GM10847 (cell line): ENCODE measurements around the gene SLC6A11.

Experiments
- POLR2A ChIP-seq: IDR thresholded peaks from 2 replicates; pipeline ENCODE4 v1.6.1; 2011; ENCODE audit not compliant: insufficient read length; ENCODE audit errors: extremely low read depth

SLC6A11 gene

DNA sequence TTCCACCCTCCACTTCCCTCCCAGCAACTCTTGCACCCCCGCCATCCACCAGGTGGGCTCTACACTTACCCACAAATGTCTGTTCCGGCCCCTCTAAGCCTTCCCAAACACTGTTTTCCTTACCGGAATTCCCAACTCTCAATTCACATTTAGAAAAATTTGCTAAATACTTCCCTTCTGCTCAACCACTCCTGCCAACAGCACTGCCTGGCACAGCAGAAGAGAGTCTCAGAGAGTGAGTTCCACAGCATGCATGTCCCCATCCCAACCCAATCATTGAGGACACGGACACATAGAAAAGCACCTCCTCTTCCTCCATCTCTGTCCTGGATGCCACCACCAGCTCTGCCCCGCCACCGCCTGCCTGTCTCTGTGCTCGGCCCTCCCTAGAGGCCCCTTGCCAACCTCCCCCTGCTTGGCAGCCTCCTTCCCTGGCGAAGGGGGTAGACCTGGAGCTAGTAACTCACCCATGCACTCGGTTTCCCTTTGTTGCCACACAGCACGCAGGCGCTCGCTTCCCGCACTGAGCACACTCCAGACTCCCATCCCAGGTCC is 110.3 kb downstream of the SLC6A11 start:
- no peak for TF ChIP-seq POLR2A

DNA sequence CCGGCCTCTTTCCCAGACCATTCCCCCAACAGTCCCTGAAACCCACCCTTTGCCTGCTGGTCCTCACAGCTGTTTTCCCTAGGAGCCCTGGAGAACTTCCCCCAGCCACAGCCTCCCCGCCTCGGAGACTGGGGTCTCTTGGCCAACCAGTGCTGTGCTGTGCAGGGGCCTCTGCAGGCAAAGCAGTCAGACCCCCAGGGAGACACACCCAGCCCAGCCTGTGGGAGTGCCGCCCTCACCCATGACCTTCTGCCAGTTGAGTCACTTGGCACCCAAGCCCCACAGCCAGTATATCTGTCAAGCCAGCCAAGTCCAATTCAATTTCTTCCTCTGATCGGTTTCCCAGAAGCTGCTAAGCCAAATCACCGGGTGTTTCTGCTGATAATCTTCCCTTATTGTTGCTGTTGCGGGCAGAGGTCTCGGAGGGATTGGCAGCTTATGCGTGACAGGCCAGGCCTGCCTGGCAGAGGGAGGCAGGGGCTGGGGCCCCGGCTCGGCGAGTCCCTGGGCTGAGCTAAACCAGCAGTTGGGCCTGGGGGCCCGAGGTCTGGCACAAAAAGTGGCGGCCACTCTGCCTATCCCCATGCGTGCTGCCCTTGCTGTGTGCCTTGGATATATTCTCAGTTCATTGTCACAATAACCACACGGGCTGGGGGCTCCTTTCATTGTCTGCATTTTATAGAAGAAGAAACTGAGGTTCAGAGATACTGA is 110.9 kb downstream of the SLC6A11 start:
- TF ChIP-seq POLR2A, result no peak

DNA sequence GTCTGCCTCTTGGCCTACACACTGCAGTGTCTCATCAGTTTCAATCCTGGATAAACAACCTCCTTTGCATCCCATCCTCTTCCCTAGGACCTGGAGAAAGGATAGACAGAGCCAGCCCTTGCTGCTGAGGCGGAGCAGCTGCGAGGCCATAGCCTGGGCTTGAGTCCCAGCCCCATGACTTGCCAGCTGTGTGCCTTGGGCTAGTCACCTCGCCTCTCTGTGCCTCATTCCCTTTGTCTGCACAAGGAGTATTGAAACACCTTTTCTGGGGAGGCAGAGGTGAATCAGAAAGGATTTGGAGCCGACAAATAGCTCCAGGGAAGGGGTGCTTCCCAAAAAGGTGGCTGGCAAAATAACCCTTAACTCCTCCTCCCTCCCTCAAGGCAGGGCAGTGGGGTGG is 111.5 kb downstream of the SLC6A11 start:
- TF ChIP-seq POLR2A, result no peak

DNA sequence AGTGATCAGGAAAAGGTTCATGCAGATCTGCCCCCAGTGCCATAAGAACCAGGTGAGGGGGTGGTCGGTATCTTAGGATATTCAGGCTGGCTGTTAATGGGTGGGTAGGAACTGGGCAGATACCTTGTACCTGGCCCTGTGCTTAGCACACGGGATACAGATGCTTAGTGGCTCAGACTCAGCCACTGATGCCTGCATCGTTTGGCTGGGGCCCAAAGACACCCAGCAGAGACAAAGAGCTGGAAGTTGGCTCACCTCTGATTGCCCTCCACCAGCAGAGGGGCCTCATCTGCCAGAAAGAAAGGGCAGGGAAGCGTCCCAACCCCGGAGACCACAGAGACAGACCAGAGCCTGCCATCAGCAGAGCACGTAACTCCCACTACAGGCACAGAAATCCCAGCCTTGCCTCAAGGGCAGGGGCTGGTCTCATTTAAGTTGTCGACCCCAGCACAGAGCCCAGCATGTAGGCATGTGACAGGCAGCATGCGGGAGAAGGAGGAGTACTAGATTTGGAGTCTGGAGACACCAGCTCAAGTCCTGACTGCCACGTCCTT is 112.5 kb downstream of the SLC6A11 start:
- no peak for TF ChIP-seq POLR2A

DNA sequence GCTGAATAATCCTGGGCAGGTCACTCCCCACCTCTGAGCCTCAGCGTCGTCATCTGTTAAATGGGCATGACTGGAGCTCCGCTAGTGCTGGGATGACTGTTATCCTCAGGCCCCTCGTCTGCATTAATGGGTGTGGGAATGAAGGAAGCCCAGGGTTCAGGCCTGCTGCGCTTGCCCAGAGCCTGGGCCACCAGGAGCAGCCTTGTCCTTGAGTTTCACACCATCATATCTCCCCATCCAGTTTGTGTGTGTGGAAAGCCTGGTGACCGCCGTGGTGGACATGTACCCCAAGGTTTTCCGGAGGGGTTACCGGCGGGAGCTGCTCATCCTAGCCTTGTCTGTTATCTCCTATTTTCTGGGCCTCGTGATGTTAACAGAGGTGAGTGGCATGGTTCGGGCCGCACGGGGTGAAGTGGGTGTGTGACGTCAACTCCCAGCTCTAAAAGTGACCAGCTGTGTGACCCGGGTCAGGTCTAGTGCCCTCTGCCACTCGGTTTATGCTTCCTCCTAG is 113.0 kb downstream of the SLC6A11 start:
- TF ChIP-seq POLR2A, result no peak

DNA sequence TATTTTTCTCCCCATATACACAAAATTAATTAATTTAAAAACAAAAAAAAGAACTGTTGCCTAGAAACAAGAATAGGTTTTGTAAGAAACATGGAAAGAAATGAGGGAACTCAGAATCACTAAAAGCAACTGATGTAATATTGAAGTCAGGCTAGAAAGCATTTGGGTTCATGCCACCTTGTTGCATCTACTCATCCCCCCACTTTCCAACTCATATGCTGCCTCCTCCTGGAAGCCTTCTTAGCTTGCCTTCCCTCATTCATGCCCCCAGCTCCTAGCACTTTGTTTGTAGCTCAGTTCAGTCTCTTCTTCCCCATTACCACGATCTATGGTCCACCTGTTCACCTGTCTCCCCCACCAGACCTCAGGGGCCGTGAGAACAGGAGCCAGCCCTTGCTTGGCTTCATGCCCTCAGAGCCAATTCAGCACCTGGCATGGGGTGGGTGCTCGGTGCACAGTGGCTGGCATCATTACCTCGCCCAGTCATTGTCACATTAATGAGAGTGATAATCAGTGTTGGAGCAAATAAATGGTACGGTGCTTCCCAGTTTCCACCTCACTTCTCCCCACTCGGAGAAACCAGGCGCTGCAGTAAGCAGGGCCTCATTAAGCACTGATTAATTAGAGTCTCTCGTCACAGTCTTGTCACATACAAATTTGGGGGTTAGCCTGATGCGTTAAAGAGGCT is 114.1 kb downstream of the SLC6A11 start:
- no peak for TF ChIP-seq POLR2A

DNA sequence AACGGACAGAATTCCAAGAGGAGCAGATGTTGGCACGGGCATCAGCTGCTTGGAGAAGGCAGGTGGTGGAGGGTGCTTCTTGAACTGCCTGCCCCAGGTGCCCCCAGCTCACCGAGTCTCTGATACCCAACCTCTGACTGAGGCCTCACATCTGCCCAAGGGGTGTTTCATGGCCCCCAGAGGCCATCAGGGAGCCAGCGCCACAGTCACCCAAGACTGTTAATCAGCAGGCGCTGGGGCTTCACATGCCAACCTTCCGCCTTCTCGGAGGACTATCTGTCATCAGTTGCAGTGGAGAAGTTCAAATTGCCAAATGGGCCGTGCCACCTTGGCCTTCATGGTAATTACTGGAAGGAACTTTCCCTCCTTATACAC is 114.6 kb downstream of the SLC6A11 start:
- TF ChIP-seq POLR2A, result no peak

DNA sequence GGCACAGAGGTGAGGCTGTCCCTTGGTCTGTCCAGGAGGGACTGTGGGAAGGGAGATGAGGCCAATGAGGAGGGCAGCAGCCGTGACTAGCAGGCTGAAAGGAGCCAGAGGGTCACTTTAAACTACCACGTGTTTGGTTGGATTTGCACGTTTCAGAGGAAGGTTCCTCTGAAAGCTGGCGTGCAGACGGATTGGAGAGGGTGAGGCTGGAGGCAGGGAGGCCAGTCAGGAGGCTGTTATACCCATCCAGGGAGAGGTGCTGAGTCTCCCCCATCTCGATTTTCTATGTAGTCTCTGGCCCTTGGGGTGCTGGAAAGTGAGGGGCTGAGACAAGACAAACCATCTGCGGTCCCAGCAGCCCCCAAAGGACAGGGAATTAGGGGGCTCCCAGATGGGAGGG is 116.6 kb downstream of the SLC6A11 start:
- TF ChIP-seq POLR2A, result no peak

DNA sequence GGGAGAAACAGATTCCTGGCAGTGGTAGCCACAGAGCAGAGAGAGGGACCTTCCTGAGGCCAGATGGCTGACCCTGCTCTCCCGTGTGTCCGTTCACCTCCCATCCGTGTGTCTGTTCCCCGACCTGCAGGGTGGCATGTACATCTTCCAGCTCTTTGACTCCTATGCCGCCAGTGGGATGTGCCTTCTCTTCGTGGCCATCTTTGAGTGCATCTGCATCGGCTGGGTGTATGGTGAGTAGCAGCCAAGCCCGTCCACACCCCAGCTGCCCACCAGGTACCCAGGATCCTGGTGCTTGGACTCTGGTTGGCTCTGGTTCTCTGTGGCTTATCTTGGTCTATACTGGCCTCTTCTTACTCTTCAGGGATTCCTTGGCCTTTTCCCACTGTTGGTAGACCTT is 117.0 kb downstream of the SLC6A11 start:
- TF ChIP-seq POLR2A, result no peak

DNA sequence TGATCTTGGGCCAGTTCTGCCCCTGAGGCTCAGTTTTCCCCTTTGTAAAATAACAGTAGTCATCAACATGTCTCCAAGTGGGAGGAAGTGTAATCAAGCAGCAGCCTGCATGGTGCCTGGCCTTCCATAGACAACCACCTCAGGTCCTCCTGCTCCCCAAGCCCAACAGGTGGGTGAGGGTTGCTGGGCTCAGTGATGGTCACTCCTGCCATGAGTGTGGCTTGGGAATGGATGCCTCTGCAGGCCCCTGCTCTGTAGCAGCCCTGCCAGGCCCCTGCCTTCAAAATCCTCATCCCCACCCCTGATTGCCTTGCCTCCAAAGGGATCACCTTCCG is 117.4 kb downstream of the SLC6A11 start:
- no peak for TF ChIP-seq POLR2A

DNA sequence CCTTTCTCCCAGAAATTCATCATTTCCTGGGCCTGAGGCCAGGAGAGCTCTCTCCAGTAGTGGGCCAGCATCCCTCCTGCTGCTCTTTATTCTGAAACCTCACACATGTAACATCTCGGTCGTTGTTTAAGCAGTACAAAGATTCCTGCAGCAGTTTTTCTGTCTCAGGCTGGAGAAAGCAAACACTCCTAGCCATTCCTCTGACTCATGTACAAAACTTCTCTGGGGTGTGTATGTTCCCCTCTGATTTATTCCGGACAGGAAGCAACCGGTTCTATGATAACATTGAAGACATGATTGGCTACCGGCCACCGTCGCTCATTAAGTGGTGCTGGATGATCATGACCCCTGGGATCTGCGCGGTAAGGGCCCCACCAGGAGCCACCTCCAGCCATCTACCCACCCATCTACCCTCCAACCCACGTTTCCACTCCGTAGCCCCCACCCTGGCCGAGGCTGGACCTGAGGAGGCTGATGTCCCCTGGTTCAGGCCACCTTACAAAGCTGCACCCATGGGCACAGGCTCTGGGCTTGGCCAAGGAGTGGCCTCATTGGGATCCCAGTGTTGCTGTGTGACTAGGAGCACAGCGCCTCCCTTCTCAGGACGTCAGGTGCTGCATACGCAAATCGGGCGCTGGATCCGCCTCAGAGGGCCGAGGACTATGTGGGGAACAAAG is 117.9 kb downstream of the SLC6A11 start:
- TF ChIP-seq POLR2A, result no peak

DNA sequence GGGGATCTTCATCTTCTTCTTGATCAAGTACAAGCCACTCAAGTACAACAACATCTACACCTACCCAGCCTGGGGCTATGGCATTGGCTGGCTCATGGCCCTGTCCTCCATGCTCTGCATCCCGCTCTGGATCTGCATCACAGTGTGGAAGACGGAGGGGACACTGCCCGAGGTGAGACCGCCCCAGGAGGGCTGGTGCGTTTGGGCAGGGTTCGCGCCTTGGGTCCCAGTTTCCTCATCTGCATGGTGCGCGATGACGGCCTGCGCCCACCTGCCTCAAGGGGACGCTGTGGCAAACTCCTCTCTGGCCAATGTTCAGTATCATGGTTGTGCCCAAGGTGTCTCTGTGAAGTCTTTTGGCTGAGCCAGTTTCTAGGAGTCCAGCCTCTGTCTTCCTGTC is 119.0 kb downstream of the SLC6A11 start:
- TF ChIP-seq POLR2A, result no peak

DNA sequence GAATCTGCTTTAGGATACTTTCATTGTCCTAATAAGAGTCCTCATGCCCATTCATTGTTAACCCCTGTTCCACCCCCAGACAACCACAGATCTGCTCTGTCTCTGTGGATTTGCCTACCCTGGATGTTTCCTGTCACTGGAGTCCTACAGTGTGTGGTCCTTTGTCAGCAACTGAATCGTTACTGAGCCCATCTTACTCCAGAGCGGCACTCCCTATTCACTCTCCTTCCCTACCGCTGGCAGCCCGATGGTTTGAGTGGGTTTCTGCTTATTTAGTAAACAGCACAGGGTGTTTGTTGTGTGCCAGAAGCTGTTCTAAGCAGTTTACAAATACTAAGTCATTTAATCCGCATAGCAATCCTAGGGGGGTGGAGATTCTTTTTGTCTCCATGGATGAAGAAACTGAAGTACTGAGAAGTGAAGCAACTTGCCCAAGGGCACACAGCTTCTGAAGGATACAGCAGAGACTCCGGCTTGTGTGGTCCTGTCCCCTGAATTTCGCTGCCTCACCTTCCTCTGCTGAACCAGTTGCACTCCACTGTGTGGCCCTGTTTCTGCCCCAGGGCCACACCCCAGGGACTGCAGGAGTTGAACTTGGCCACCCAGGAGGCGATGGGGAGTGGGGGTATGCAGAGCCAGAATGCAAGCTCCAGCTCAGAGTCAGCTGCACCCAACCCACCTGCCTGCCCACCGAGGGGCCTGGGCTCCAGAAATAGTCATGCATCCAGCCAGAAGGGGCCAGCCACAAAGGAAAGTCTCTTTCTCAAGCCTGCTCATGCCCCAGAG is 120.0 kb downstream of the SLC6A11 start:
- no peak for TF ChIP-seq POLR2A

DNA sequence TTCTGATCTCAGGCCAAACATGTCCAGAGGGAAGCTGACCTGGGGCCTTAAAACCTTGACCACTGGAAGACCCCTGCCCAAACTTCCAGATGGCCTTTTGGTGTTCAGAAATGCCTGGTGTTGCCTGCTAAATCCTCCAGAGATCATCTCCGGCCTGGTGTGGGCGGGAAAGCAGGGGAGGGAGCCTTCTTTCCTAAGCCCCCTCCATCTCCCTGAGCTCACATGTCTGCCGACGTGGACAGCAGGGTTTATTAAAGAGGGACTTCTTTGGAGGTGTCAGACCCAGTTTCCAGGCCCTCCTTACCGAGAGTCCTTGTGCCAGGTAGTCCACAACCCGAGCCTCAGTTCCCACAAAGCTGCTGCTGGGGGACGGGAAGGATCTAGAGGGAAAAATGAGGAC is 120.7 kb downstream of the SLC6A11 start:
- TF ChIP-seq POLR2A, result no peak

DNA sequence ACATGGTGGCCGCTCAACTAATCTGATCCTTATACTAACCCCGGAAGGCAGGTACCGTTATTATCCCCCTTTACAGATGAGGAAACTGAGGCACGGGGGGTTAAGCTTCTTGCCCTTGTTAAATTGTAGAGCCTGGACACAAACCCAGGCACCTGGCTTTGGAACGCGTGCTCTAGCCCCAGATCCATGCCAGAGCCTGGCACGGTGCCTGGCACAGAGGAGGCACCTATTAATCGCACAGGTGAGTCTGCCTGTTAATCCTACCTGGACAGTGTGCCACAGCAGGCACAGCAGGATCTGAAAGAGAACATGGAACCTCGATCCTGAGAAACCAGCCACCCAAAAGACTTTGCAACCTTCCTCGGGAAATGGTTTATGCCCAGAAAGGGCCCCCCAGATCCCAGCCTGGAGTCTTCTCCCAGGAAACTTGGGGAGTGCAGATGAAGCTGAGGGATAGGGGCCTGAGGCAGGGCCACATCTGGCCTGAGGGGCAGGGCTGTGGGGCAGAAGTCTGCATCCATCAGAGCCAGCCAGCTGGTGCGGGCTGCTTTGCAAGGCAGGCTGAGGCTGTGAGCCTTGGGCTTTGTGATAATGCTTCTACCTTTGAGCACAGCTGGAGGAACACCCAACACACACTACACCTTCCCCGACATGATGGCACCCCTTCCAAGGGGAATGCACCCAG is 121.3 kb downstream of the SLC6A11 start:
- no peak for TF ChIP-seq POLR2A

DNA sequence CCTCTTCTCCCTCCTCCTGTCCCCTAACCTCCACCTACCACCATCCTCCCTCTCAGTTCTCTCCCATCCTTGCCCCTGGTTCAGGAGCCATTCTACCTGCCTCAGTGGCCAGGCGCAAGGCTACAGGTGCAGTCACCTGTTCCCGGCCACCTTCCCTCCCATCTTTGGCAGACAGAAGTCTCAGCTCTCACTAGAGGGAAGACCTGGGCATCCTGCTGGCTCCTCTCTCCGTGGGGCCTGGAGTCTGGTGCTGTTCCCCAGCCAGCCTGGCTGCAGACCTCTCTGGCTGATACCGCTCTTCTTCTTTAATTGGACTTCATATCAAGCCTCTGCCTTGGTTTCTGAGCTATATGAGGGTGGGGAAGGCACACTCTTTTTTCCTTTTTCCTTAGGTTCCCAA is 123.5 kb downstream of the SLC6A11 start:
- TF ChIP-seq POLR2A, result no peak
